Measurements from ENCODE around the gene CPNE7. TPM values are rescaled to one million over a fixed set of nuclear protein-coding genes. Genes with fewer than 3 reads are reported as not detected.
A peak's percentile ranks its signal among the peaks of the same experiment; 100 is the strongest.
"Not testable (repeated sequence)": the region's sequence is repeated elsewhere in the genome, so short reads cannot be mapped to it uniquely, and the experiment has no call there.

Gene CPNE7
- total RNA-seq, 1 donor from 2014 or later, result 5.5 TPM

DNA sequence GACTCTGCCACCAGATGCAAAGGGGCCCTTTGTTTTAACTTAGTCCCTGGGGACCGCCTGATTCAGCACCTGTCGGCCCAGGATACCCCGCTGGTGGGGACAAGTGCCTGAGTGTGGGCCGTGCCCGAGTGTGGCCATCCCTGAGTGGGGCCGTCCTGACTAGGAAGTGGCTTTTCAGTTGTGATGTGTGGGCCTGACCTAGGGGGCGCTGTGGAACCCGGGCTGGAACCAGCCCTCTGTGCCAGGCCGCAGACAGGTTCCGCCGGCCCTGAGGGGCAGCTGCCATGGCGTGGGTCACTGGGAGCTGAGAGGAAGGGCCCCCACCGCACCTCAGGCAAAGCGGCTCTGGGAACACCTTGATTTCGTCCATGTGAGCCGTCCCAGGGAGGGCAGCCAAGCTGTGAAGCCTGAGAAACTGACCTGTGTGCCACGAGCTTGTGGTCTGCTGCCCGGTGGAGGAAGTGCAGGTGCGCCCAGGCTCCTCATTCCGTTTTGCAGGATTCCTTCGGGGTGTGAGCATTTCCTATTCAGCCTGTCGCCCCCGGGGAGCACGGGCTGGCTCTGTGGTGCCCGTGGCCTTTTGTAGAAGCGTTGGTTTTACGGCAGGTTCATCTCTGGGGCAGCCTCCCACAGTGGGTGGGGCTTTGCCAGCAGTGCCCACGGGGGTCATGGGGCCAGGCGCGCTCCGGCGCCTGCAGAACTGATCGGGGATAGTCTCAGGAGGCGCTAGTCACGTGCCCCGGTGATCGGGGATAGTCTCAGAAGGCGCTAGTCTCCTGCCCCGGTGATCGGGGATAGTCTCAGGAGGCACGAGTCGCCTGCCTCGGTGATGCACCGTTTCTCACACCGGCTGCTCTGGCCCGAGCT lies 9.8 kb upstream of the CPNE7 start:
- Mint-ChIP-seq H3K36me3 (ENCODE audit: low read depth, unreplicated experiment) (peaks cover 33% of the 10 kb centered on the region), H3K4me3 (ENCODE audit: unreplicated experiment) (no peak overlapping the region), H3K27me3 (ENCODE audit: unreplicated experiment) (peaks cover 12% of the 10 kb centered on the region), H3K27ac (ENCODE audit: unreplicated experiment) (no peak overlapping the region), H3K4me1 (ENCODE audit: unreplicated experiment) (peaks cover 34% of the 10 kb centered on the region), H3K9me3 (ENCODE audit: unreplicated experiment) (no peaks in the 10 kb centered on the region)
- DNase-seq (ENCODE audit: low spot score), result peak; percentile 56
- TF ChIP-seq, protein P1, sequence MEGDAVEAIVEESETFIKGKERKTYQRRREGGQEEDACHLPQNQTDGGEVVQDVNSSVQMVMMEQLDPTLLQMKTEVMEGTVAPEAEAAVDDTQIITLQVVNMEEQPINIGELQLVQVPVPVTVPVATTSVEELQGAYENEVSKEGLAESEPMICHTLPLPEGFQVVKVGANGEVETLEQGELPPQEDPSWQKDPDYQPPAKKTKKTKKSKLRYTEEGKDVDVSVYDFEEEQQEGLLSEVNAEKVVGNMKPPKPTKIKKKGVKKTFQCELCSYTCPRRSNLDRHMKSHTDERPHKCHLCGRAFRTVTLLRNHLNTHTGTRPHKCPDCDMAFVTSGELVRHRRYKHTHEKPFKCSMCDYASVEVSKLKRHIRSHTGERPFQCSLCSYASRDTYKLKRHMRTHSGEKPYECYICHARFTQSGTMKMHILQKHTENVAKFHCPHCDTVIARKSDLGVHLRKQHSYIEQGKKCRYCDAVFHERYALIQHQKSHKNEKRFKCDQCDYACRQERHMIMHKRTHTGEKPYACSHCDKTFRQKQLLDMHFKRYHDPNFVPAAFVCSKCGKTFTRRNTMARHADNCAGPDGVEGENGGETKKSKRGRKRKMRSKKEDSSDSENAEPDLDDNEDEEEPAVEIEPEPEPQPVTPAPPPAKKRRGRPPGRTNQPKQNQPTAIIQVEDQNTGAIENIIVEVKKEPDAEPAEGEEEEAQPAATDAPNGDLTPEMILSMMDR (IDR thresholded peaks at IDR 0.05; ENCODE audit: unreplicated experiment), result peak; percentile 71

DNA sequence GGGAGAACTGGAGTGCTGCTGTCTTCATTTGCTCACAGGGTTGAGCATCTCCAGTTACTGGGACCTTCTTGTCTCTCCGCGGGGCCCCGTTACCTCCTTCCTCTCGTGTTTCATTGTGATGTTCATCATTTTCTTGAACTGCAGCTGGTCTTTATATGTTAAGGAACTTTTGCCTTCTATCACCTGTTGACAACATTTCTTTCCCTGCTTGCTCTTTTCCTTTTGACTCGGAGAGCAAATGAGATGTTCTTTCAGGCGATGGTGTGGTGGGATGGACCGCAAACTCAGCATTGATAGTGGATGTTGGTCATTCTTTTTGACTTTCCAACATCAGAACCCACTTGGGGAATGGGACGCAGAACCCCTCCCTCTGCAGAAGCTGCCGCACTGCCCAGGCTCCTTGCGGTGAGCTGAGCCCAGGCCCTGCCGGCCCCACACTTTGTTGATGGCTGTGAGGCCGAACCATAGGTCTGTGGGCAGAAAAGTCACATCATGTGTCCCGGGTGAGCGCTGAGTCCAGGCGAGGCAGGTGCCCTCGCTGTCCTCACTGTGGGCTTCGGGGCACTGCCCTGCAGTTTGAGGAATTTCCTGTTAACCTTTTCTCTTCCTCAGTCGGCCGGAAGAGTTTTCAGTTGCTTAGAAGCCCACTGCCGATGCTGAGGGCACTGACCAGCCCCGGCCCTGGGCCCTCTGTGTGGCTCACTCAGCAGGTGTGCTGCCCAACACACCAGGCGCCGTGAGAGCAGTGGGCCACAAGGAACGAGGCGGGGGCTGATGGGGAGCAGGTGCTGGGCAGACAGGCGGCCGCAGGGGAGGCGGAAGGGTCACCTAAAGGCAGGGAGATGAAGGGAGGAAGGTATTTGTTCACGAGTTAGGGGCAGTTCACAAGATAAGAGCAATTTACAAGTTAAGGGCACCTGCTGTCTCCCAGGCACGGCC lies 7.6 kb upstream of the CPNE7 start:
- Mint-ChIP-seq H3K9me3 (ENCODE audit: unreplicated experiment) (no peaks in the 10 kb centered on the region), H3K27ac (ENCODE audit: unreplicated experiment) (no peak overlapping the region), H3K36me3 (ENCODE audit: low read depth, unreplicated experiment) (peaks cover 16% of the 10 kb centered on the region), H3K4me1 (ENCODE audit: unreplicated experiment) (peaks cover 29% of the 10 kb centered on the region), H3K4me3 (ENCODE audit: unreplicated experiment) (no peak overlapping the region), H3K27me3 (ENCODE audit: unreplicated experiment) (peaks cover 11% of the 10 kb centered on the region)
- TF ChIP-seq, protein P1 (IDR thresholded peaks at IDR 0.05; ENCODE audit: unreplicated experiment), result no peak
- no peak for DNase-seq (ENCODE audit: low spot score)

DNA sequence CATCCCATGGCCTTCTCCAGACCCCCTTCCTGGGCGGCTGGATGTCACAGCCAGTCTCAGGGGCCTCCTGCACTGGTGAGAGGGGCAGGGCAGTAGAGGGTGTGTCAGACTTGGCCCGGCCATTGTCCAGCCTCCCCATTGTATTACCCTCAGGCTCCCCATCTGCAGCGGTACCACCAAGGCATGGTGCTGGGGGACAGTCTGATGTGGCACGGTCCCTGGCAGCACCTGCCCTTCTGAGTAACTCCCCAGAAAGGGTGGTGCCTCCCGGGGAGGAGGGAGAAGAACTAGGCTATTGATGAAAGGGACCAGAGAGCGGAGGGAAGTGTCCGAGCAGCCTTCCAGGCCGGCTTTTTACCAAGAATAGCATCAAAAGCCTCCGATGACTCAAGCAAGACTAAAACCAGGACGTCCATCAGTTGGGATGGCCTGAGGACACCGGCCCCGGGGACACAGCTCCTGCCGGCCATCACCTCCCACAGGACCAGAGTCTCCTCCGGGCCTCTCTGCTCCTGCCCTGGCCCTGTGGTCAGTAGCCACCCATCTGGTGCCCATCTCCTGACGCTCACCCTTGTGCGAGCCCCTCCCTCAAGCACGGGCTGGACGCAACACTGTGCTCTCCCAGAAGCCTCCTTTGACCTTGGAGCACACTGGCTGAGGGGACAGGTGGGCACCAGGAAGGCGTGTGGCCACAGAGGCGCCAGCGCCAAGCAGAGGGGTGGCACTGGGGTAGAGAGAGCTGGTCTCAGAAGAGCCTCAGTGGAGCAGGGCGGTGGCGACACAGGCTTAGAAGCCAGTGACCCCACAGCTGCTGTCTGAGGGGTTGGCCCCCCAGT lies 5.8 kb upstream of the CPNE7 start:
- Mint-ChIP-seq H3K27ac (ENCODE audit: unreplicated experiment) (no peak overlapping the region), H3K4me1 (ENCODE audit: unreplicated experiment) (peaks cover 26% of the 10 kb centered on the region), H3K9me3 (ENCODE audit: unreplicated experiment) (no peaks in the 10 kb centered on the region), H3K36me3 (ENCODE audit: low read depth, unreplicated experiment) (peaks cover 4% of the 10 kb centered on the region), H3K4me3 (ENCODE audit: unreplicated experiment) (no peak overlapping the region), H3K27me3 (ENCODE audit: unreplicated experiment) (peaks cover 14% of the 10 kb centered on the region)
- TF ChIP-seq, protein P1 (IDR thresholded peaks at IDR 0.05; ENCODE audit: unreplicated experiment), result no peak
- no peak for DNase-seq (ENCODE audit: low spot score)

DNA sequence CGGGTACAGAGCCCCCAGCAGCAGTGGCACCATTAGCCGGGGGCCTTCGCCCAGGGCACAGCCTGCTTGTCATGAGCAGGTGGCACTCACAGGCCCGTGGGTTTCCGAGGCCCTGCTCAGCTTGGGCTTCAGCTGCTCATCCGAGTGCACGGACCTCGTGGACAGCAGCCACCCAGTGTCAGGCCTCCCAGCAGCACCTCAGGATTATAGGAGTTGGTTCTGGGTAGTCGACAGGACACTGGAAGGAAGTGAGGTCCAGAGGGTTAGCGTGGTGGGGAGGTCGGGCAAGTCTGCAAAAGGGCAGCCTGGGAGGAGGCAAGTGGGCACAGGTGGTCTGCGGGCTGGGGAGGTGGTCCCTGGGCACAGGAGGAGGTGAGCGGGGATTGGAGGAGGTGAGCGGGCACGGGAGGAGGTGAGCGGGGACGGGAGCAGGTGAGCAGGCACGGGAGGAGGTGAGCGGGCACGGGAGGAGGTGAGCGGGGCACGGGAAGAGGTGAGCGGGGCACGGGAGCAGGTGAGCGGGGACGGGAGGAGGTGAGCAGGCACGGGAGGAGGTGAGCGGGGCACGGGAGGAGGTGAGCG lies 5.1 kb upstream of the CPNE7 start:
- H3K4me1 Mint-ChIP-seq (ENCODE audit: unreplicated experiment), result peaks cover 21% of the 10 kb centered on the region
- peaks cover 14% of the 10 kb centered on the region for H3K27me3 Mint-ChIP-seq (ENCODE audit: unreplicated experiment)
- H3K4me3 Mint-ChIP-seq (ENCODE audit: unreplicated experiment), result no peak overlapping the region
- no peaks in the 10 kb centered on the region for H3K36me3 Mint-ChIP-seq (ENCODE audit: low read depth, unreplicated experiment)
- H3K27ac Mint-ChIP-seq (ENCODE audit: unreplicated experiment), result no peak overlapping the region
- DNase-seq (ENCODE audit: low spot score), result no peak
- TF ChIP-seq, protein P1 (IDR thresholded peaks at IDR 0.05; ENCODE audit: unreplicated experiment), result no peak
- no peaks in the 10 kb centered on the region for H3K9me3 Mint-ChIP-seq (ENCODE audit: unreplicated experiment)

DNA sequence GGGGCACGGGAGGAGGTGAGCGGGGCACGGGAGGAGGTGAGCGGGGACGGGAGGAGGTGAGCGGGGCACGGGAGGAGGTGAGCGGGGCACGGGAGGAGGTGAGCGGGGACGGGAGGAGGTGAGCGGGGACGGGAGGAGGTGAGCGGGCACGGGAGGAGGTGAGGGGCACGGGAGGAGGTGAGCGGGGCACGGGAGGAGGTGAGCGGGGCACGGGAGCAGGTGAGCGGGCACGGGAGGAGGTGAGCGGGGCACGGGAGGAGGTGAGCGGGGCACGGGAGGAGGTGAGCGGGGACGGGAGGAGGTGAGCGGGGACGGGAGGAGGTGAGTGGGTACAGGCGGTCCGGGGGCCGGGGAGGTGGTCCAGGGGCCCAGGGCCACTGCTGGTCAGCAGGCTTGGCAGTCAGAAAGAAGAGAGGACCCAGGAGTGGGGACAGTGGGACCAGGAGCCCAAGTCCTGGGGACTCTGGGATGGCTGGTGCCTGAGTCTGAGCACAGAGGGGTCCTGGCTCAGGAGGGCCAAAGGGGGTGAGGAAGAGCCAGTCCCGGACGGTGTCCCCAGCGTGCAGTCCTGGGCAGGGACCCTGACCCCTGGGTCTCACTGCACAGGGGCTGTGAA lies 4.5 kb upstream of the CPNE7 start:
- Mint-ChIP-seq H3K27me3 (ENCODE audit: unreplicated experiment) (peaks cover 14% of the 10 kb centered on the region), H3K4me1 (ENCODE audit: unreplicated experiment) (peaks cover 21% of the 10 kb centered on the region)
- not testable (repeated sequence) for H3K4me3 Mint-ChIP-seq (ENCODE audit: unreplicated experiment); H3K36me3 Mint-ChIP-seq (ENCODE audit: low read depth, unreplicated experiment); DNase-seq (ENCODE audit: low spot score); H3K27ac Mint-ChIP-seq (ENCODE audit: unreplicated experiment); H3K9me3 Mint-ChIP-seq (ENCODE audit: unreplicated experiment)
